ENCODE data around the gene CXCL6. TPM values are rescaled to one million over a fixed set of nuclear protein-coding genes. Genes with fewer than 3 reads are reported as not detected.
A peak's percentile ranks its signal among the peaks of the same experiment; 100 is the strongest.

Gene CXCL6
- 0.06 TPM for total RNA-seq (2013)
- polyA plus RNA-seq (not detected), polyA minus RNA-seq (not detected in 2 replicates), total RNA-seq (0.14 to 0.84 (median 0.33) reads per million in 11 experiments)

DNA sequence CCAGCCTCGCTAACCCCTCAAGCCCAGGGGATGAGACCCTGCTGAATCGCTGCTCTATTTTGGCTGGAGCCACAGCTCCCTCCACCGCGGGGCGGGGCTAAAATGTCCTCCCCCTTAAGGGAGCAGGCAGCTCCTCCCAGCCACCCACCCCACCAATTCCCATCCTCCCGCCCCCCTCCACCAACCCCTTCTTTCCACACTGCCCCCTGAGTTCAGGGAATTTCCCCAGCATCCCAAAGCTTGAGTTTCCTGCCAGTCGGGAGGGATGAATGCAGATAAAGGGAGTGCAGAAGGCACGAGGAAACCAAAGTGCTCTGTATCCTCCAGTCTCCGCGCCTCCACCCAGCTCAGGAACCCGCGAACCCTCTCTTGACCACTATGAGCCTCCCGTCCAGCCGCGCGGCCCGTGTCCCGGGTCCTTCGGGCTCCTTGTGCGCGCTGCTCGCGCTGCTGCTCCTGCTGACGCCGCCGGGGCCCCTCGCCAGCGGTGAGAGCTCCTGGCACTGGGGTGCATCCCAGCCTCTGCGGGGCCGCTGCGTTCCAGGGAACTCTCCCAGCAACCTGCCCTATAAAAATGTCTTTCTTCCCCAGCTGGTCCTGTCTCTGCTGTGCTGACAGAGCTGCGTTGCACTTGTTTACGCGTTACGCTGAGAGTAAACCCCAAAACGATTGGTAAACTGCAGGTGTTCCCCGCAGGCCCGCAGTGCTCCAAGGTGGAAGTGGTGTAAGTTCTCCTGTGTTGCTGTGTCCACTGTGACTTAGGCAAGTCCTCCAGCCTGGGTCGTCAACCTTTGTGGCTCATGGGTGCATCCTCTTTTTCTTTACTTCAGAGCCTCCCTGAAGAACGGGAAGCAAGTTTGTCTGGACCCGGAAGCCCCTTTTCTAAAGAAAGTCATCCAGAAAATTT is at the start of gene CXCL6:
Gene CXCL6, plus strand, starts transcription at position 306 of the 907 bp plus-strand sequence. Its CDS starts 73 bp downstream, at position 379.
- Histone ChIP-seq H3K4me3 (replicated peaks in 1 of 3; ENCODE audit: low read depth in 2 of 3, low read length in 3 of 3) (peak within 1 kb of the TSS; percentile 37 to 77 (median 41)), H3K36me3 (replicated peaks in 1 of 2; ENCODE audit: control insufficient read depth in 1 of 2, insufficient read depth in 2 of 2, low read length in 2 of 2) (no peaks in the 10 kb centered on the region), H3K4me1 (ENCODE audit: control insufficient read depth in 1 of 2, insufficient read depth in 2 of 2, low read length in 2 of 2) (peaks cover 12 to 14% of the 10 kb centered on the region in 2 donors), H3K79me2 (ENCODE audit: insufficient read depth, low read length) (no peaks in the 10 kb centered on the region), H2AFZ (ENCODE audit: insufficient read depth, low read depth, low read length, poor library complexity, severe bottlenecking) (peak within 1 kb of the TSS; percentile 76), H3K4me2 (replicated peaks; ENCODE audit: extremely low read depth, low read length, poor library complexity, severe bottlenecking) (peak within 1 kb of the TSS; percentile 82), H3K9ac (ENCODE audit: insufficient read depth, low read length, poor library complexity, severe bottlenecking) (peak within 1 kb of the TSS; percentile 62), H4K20me1 (ENCODE audit: insufficient read depth, low read length) (no peaks in the 10 kb centered on the region), H3K27me3 (ENCODE audit: control insufficient read depth in 2 of 2, insufficient read depth in 2 of 2, low read length in 2 of 2) (no peaks in the 10 kb centered on the region), H3K9me3 (replicated peaks in 1 of 2; ENCODE audit: control insufficient read depth in 1 of 2, insufficient read depth in 1 of 2, low read length in 2 of 2) (no peaks in the 10 kb centered on the region), H3K27ac (ENCODE audit: low read depth in 1 of 2, low read length in 2 of 2) (peak within 1 kb of the TSS in 1 of 2 donors; percentile 27)
- TF ChIP-seq, protein P1, sequence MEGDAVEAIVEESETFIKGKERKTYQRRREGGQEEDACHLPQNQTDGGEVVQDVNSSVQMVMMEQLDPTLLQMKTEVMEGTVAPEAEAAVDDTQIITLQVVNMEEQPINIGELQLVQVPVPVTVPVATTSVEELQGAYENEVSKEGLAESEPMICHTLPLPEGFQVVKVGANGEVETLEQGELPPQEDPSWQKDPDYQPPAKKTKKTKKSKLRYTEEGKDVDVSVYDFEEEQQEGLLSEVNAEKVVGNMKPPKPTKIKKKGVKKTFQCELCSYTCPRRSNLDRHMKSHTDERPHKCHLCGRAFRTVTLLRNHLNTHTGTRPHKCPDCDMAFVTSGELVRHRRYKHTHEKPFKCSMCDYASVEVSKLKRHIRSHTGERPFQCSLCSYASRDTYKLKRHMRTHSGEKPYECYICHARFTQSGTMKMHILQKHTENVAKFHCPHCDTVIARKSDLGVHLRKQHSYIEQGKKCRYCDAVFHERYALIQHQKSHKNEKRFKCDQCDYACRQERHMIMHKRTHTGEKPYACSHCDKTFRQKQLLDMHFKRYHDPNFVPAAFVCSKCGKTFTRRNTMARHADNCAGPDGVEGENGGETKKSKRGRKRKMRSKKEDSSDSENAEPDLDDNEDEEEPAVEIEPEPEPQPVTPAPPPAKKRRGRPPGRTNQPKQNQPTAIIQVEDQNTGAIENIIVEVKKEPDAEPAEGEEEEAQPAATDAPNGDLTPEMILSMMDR (IDR thresholded peaks at IDR 0.05): no peak
- Mint-ChIP-seq H3K9me3 (peaks cover 0 to 2% (median 0%) of the 10 kb centered on the region in 7 donors), H3K27ac (peak within 1 kb of the TSS; percentile 37 to 87 (median 73)), H3K27me3 (ENCODE audit: low read depth in 3 of 3) (peaks cover 1 to 7% (median 3%) of the 10 kb centered on the region in 3 donors), H3K4me3 (peak within 1 kb of the TSS; percentile 84 to 96), H3K36me3 (no peaks in the 10 kb centered on the region), H3K4me1 (peaks cover 18% of the 10 kb centered on the region)
- intact Hi-C loops (cut with micrococcal nuclease): loop anchor here in 1 of 2 donors (10.0 kb wide), 1 partner anchor 102 kb away; no protein-coding TSS in a partner anchor
- WGBS (ENCODE audit: insufficient coverage): under 1% methylated on average over 38 of the region's 41 CpGs
- DNase-seq: peak; percentile 42 to 69 (median 63)

DNA sequence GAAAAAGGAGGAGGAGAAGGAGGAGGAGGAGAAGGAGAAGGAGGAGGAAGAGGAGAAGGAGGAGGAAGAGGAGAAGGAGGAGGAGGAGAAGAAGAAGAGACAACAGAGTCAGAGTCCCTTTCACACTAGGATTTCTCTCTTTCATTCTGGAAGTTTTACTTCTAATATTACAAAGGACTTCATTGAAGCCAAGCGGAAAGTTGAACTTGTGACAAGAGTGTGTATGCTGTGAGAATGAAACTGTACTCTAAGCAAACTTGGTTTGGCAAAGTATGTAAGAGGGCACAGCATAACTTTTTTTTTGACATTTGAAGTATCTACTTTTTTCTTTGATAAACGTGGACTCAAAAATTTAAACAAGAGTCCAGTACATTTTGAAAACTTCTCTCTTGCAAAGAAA is 48.1 kb upstream of the CXCL6 start:
- no peak overlapping the region for H3K27ac ChIP-seq (ENCODE audit: low read depth in 1 of 2, low read length in 2 of 2)
- no peaks in the 10 kb centered on the region for H4K20me1 ChIP-seq (ENCODE audit: insufficient read depth, low read length)
- no peaks in the 10 kb centered on the region for H3K9me3 ChIP-seq (replicated peaks in 1 of 2; ENCODE audit: control insufficient read depth in 1 of 2, insufficient read depth in 1 of 2, low read length in 2 of 2)
- no peaks in the 10 kb centered on the region for H3K27me3 ChIP-seq (ENCODE audit: control insufficient read depth in 2 of 2, insufficient read depth in 2 of 2, low read length in 2 of 2)
- Mint-ChIP-seq H3K27ac (no peak overlapping the region), H3K4me3 (no peak overlapping the region), H3K27me3 (ENCODE audit: low read depth in 3 of 3) (peaks cover 2 to 6% (median 5%) of the 10 kb centered on the region in 3 donors), H3K36me3 (no peaks in the 10 kb centered on the region), H3K4me1 (no peaks in the 10 kb centered on the region), H3K9me3 (peaks cover 4 to 11% (median 7%) of the 10 kb centered on the region in 7 donors)
- H3K4me1 ChIP-seq (ENCODE audit: control insufficient read depth in 1 of 2, insufficient read depth in 2 of 2, low read length in 2 of 2): no peaks in the 10 kb centered on the region
- intact Hi-C loops (cut with micrococcal nuclease): no loop called here
- TF ChIP-seq, protein P1 (IDR thresholded peaks at IDR 0.05): no peak
- no peak overlapping the region for H3K9ac ChIP-seq (ENCODE audit: insufficient read depth, low read length, poor library complexity, severe bottlenecking)
- no peak overlapping the region for H3K4me3 ChIP-seq (replicated peaks in 1 of 3; ENCODE audit: low read depth in 2 of 3, low read length in 3 of 3)
- no peak overlapping the region for H2AFZ ChIP-seq (ENCODE audit: insufficient read depth, low read depth, low read length, poor library complexity, severe bottlenecking)
- WGBS (ENCODE audit: insufficient coverage): no CpG with 5 or more reads among the region's 2 CpGs
- DNase-seq: no peak
- H3K36me3 ChIP-seq (replicated peaks in 1 of 2; ENCODE audit: control insufficient read depth in 1 of 2, insufficient read depth in 2 of 2, low read length in 2 of 2): no peaks in the 10 kb centered on the region
- H3K79me2 ChIP-seq (ENCODE audit: insufficient read depth, low read length): no peaks in the 10 kb centered on the region
- H3K4me2 ChIP-seq (replicated peaks; ENCODE audit: extremely low read depth, low read length, poor library complexity, severe bottlenecking): no peak overlapping the region
